HL-60 (cell line): ENCODE measurements around the gene RNASE12.

Experiments used
- CTCF ChIP-seq: IDR thresholded peaks from one replicate; pipeline ENCODE4 v1.5.1; 2011; ENCODE audit warnings: low read length, control low read depth, inconsistent platforms; ENCODE audit not compliant: insufficient read depth
- GABPA ChIP-seq: IDR thresholded peaks from 2 replicates; pipeline ENCODE4 v1.6.1; 2012; ENCODE audit warnings: low read depth
- POLR2AphosphoS5 ChIP-seq: IDR thresholded peaks from 2 replicates; pipeline ENCODE4 v1.6.1; 2012; ENCODE audit warnings: low read depth
- SPI1 ChIP-seq: IDR thresholded peaks from 2 replicates; pipeline ENCODE4 v1.6.1; 2012; ENCODE audit warnings: low read depth, mild to moderate bottlenecking, borderline replicate concordance
- TF ChIP-seq, protein P1 (sequence below): IDR thresholded peaks from 2 replicates; pipeline ENCODE4 v1.6.1; 2012; ENCODE audit warnings: low read depth; ENCODE audit not compliant: insufficient replicate concordance

GRCh38 chr14:20608383-20609110 is 17.4 kb upstream of the RNASE12 start:
- TF ChIP-seq CTCF (no peak), GABPA (no peak), POLR2AphosphoS5 (no peak), SPI1 (no peak)
- TF ChIP-seq, protein P1, sequence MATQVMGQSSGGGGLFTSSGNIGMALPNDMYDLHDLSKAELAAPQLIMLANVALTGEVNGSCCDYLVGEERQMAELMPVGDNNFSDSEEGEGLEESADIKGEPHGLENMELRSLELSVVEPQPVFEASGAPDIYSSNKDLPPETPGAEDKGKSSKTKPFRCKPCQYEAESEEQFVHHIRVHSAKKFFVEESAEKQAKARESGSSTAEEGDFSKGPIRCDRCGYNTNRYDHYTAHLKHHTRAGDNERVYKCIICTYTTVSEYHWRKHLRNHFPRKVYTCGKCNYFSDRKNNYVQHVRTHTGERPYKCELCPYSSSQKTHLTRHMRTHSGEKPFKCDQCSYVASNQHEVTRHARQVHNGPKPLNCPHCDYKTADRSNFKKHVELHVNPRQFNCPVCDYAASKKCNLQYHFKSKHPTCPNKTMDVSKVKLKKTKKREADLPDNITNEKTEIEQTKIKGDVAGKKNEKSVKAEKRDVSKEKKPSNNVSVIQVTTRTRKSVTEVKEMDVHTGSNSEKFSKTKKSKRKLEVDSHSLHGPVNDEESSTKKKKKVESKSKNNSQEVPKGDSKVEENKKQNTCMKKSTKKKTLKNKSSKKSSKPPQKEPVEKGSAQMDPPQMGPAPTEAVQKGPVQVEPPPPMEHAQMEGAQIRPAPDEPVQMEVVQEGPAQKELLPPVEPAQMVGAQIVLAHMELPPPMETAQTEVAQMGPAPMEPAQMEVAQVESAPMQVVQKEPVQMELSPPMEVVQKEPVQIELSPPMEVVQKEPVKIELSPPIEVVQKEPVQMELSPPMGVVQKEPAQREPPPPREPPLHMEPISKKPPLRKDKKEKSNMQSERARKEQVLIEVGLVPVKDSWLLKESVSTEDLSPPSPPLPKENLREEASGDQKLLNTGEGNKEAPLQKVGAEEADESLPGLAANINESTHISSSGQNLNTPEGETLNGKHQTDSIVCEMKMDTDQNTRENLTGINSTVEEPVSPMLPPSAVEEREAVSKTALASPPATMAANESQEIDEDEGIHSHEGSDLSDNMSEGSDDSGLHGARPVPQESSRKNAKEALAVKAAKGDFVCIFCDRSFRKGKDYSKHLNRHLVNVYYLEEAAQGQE = no peak
